Astrocyte of the spinal cord (primary cell): ENCODE results near the gene EMILIN1.
A peak's percentile ranks its signal among the peaks of the same experiment; 100 is the strongest.
"Not testable (repeated sequence)": the region's sequence is repeated elsewhere in the genome, so short reads cannot be mapped to it uniquely, and the experiment has no call there.

Experiments used
- DNase-seq: peaks from one replicate; pipeline ENCODE4 v3.0.0; 2011; ENCODE audit warnings: low read depth, low spot score
- H3K4me3 ChIP-seq: 2 replicates; pipeline ENCODE4 v1.5.1; 2011; ENCODE audit warnings: low read depth, mild to moderate bottlenecking, low read length, moderate library complexity
- CTCF ChIP-seq: IDR thresholded peaks from 2 replicates; pipeline ENCODE4 v1.5.1; 2012; ENCODE audit warnings: low read depth, mild to moderate bottlenecking, low read length, inconsistent platforms
- in situ Hi-C: cut with HindIII; loops from 2 replicates; pipeline ENCODE4 v1.10.0; 2017; ENCODE audit warnings: low sequenced_read_pairs

EMILIN1 gene

GRCh38 chr2:27118525-27119329 is 40.3 kb downstream of the EMILIN1 start, which contains the start of gene CGREF1:
CGREF1 (minus strand) TSS chr2:27119128; CDS start chr2:27104366, 14,762 bp downstream.
- in situ Hi-C loops = loop anchor here (25.0 kb wide), 1 partner anchor 144 kb away; the partner anchor contains the start of gene SLC30A3
- peak within 1 kb of the TSS; percentile 31 for H3K4me3 ChIP-seq
- no peak for DNase-seq
- TF ChIP-seq CTCF = no peak

- H3K4me3 ChIP-seq = peak overlapping the region; percentile 25
- in situ Hi-C loops = loop anchor here (25.0 kb wide), 1 partner anchor 143 kb away; the partner anchor contains the start of gene SLC30A3
- DNase-seq = not testable (repeated sequence)
Observed at GRCh38 chr2:27119330-27119670, 40.9 kb downstream of the EMILIN1 start.

GRCh38 chr2:27121906-27122305 is 43.5 kb downstream of the EMILIN1 start:
- in situ Hi-C loops = loop anchor here (25.0 kb wide), 1 partner anchor 140 kb away; the partner anchor contains the start of gene SLC30A3
- no peak for DNase-seq
- H3K4me3 ChIP-seq = no peak overlapping the region
- no peak for TF ChIP-seq CTCF

- in situ Hi-C loops = loop anchor here (25.0 kb wide), 1 partner anchor 140 kb away; the partner anchor contains the start of gene SLC30A3
- TF ChIP-seq CTCF = no peak
- no peak for DNase-seq
- no peak overlapping the region for H3K4me3 ChIP-seq
Observed at GRCh38 chr2:27122791-27123190, 44.4 kb downstream of the EMILIN1 start.

- in situ Hi-C loops = loop anchor here (25.0 kb wide), 1 partner anchor 139 kb away; the partner anchor contains the start of gene SLC30A3
- no peak for TF ChIP-seq CTCF
- H3K4me3 ChIP-seq = peak within 1 kb of the TSS; percentile 47
- peak; percentile 1 for DNase-seq
Observed at GRCh38 chr2:27123302-27124150, 45.1 kb downstream of the EMILIN1 start, which contains the start of gene ABHD1. ABHD1 (plus strand) TSS chr2:27123815; CDS start chr2:27123949, 134 bp downstream.

- no peak for TF ChIP-seq CTCF
- in situ Hi-C loops = no loop called here
- no peak overlapping the region for H3K4me3 ChIP-seq
- DNase-seq = no peak
Observed at GRCh38 chr2:27125104-27125503, 46.7 kb downstream of the EMILIN1 start.
